Measurements from ENCODE around the gene TCF3.

- no peak for TF ChIP-seq CTCF (IDR thresholded peaks at IDR 0.05; ENCODE audit: extremely low read depth in 1 of 2, insufficient read depth in 1 of 2, low read depth in 1 of 2, low read length in 2 of 2)
- TF ChIP-seq POLR2AphosphoS5 (IDR thresholded peaks at IDR 0.05; ENCODE audit: insufficient read depth, low read depth, low read length), result no peak
- TF ChIP-seq EZH2 (IDR thresholded peaks at IDR 0.05; ENCODE audit: borderline replicate concordance, low read depth, low read length, severe bottlenecking), result no peak
- TF ChIP-seq MAX (IDR thresholded peaks at IDR 0.05; ENCODE audit: insufficient read depth, insufficient read length), result no peak
- TF ChIP-seq JUN (IDR thresholded peaks at IDR 0.05; ENCODE audit: borderline replicate concordance, insufficient read depth, insufficient read length, low read depth), result no peak
- TF ChIP-seq MYC (IDR thresholded peaks at IDR 0.05; ENCODE audit: low read depth, low read length), result no peak
- TF ChIP-seq POLR2A (IDR thresholded peaks at IDR 0.05; ENCODE audit: low read depth, low read length), result no peak
- TF ChIP-seq FOS (IDR thresholded peaks at IDR 0.05; ENCODE audit: borderline replicate concordance, insufficient read depth, low read length), result no peak
- no peak for TF ChIP-seq GATA2 (IDR thresholded peaks at IDR 0.05; ENCODE audit: insufficient read depth, insufficient read length, low read depth, low read length)
Measured at GRCh38 chr19:1572795-1573194, 79.6 kb downstream of the TCF3 start.
